GM12878 (cell line): Measurements from ENCODE around the gene TBCD. TPM values are rescaled to one million over a fixed set of nuclear protein-coding genes. Genes with fewer than 3 reads are reported as not detected.

ENCODE experiments used
- ATAC-seq: fragments of 200-7000 bp; cut with Tn5 transposase; 3 replicates; pipeline ENCODE4 v1.9.1; 2020; ENCODE audit warnings: mild to moderate bottlenecking, moderate library complexity
- BruUV-seq: library from RNA; stranded (reverse); fragments of 400-500 nt; replicated peaks from 2 replicates; lab custom pipeline; 2021; lab: Mats Ljungman, UMichigan
- CTCF ChIA-PET: fragments of 300-600 bp; sonication (Branson Sonifier 250); formaldehyde crosslinking; extraction: SDS; loops from one replicate; lab custom pipeline; 2021; ENCODE audit warnings: inconsistent platforms; lab: Yijun Ruan, JAX
- POLR2A ChIA-PET: fragments of 350-600 bp; formaldehyde crosslinking; extraction: SDS; loops from one replicate; lab custom pipeline; 2021; ENCODE audit warnings: inconsistent platforms; lab: Charles Lee
- RAD21 ChIA-PET: fragments of 300-600 bp; sonication (Branson Sonifier 250); formaldehyde crosslinking; loops from one replicate; lab custom pipeline; 2023; ENCODE audit warnings: antibody characterized with exemption; ENCODE audit not compliant: unreplicated experiment; lab: Charles Lee
- SMC1A ChIA-PET: fragments of 300-600 bp; sonication (Branson Sonifier 250); formaldehyde crosslinking; loops from one replicate; lab custom pipeline; 2023; ENCODE audit not compliant: unreplicated experiment, uncharacterized antibody; lab: Charles Lee
- DNase-seq: peaks from one replicate; pipeline ENCODE4 v3.0.0-alpha.2; 2011; ENCODE audit warnings: low read depth, low spot score
- FAIRE-seq: peaks from 3 replicates; lab custom pipeline; 2011; peaks lifted over from hg19 to GRCh38; lab: Jason Lieb, UNC
- H2AFZ ChIP-seq: 2 replicates; pipeline ENCODE4 v1.6.0; 2011; ENCODE audit warnings: low read depth, low read length, control low read depth; ENCODE audit not compliant: control insufficient read depth
- H3K27ac ChIP-seq: 2 replicates; pipeline ENCODE4 v1.5.1; 2011; ENCODE audit warnings: control low read depth; ENCODE audit not compliant: control insufficient read depth, insufficient read depth
- H3K27me3 ChIP-seq, 2 experiments: replicated peaks in 1 of 2; 2 replicates each; pipeline versions ENCODE4 v1.6.0 to v1.6.1; 2011; ENCODE audit warnings: low read length in 1 of 2; ENCODE audit not compliant: control insufficient read depth in 2 of 2, insufficient read depth in 2 of 2
- H3K36me3 ChIP-seq, 2 experiments: 2 replicates each; pipeline ENCODE4 v1.5.1; 2011; ENCODE audit warnings: low read length in 1 of 2; ENCODE audit not compliant: control insufficient read depth in 2 of 2, insufficient read depth in 2 of 2
- H3K4me1 ChIP-seq: 2 replicates; pipeline ENCODE4 v1.6.1; 2011; ENCODE audit warnings: mild to moderate bottlenecking, low read length, moderate library complexity, mixed read lengths; ENCODE audit not compliant: control insufficient read depth, insufficient read depth
- H3K4me2 ChIP-seq: 2 replicates; pipeline ENCODE4 v1.6.0; 2011; ENCODE audit warnings: control low read depth; ENCODE audit not compliant: control insufficient read depth, insufficient read depth
- H3K4me3 ChIP-seq: fragments of 200-600 bp; sonication (generic); 2 replicates; pipeline ENCODE4 v1.5.1; 2016
- H3K79me2 ChIP-seq: 2 replicates; pipeline ENCODE4 v1.6.0; 2011; ENCODE audit warnings: low read length; ENCODE audit not compliant: control insufficient read depth, insufficient read depth
- H3K9ac ChIP-seq: 2 replicates; pipeline ENCODE4 v1.8.0; 2011; ENCODE audit warnings: low read length, control low read depth, mixed read lengths; ENCODE audit not compliant: control insufficient read depth, insufficient read depth
- H3K9me3 ChIP-seq: replicated peaks from 3 replicates; pipeline ENCODE4 v1.5.1; 2011; ENCODE audit warnings: mild to moderate bottlenecking, low read length; ENCODE audit not compliant: control insufficient read depth, insufficient read depth
- H4K20me1 ChIP-seq: 2 replicates; pipeline ENCODE4 v1.6.0; 2011; ENCODE audit not compliant: control insufficient read depth, insufficient read depth
- ESRRA ChIP-seq: IDR thresholded peaks from 2 replicates; pipeline ENCODE4 v1.6.1; 2012; ENCODE audit warnings: mild to moderate bottlenecking, low read length, improper control_type of control experiment
- IKZF1 ChIP-seq: fragments of 450-650 bp; conservative IDR thresholded peaks from 2 replicates; pipeline ENCODE4 v1.6.1; 2017; ENCODE audit warnings: antibody characterized with exemption, mild to moderate bottlenecking
- MTA2 ChIP-seq: fragments of 450-650 bp; IDR thresholded peaks from 2 replicates; pipeline ENCODE4 v1.6.1; 2016; ENCODE audit warnings: low read depth, mild to moderate bottlenecking, moderate library complexity
- MXI1 ChIP-seq: fragments of 150-350 bp; IDR thresholded peaks from 2 replicates; pipeline ENCODE4 v1.6.1; 2011; ENCODE audit warnings: low read depth, mild to moderate bottlenecking, inconsistent platforms, low read length, improper control_type of control experiment
- NFYB ChIP-seq: IDR thresholded peaks from 2 replicates; pipeline ENCODE4 v1.6.1; 2011; ENCODE audit warnings: low read depth, mild to moderate bottlenecking, low read length, improper control_type of control experiment, moderate library complexity; ENCODE audit not compliant: insufficient read depth
- SIN3A ChIP-seq: IDR thresholded peaks from 2 replicates; pipeline ENCODE4 v1.6.1; 2012; ENCODE audit warnings: low read depth, low read length, improper control_type of control experiment
- USF2 ChIP-seq: IDR thresholded peaks from 2 replicates; pipeline ENCODE4 v1.6.1; 2011; ENCODE audit warnings: low read depth, low read length, improper control_type of control experiment, borderline replicate concordance
- WGBS: methylation state at CpG from one replicate; pipeline ENCODE4 v1.1.6; 2016; ENCODE audit warnings: low lambda C conversion rate; ENCODE audit not compliant: insufficient replicate concordance, insufficient coverage; ENCODE audit errors: missing lambda C conversion rate; 5-methylcytosine and 5-hydroxymethylcytosine counted together
- in situ Hi-C: fragments of 300-500 bp; cut with MboI; formaldehyde crosslinking; loops from 9 replicates; pipeline ENCODE4 v1.14.3; 2018; ENCODE audit warnings: mixed read lengths
- intact Hi-C: fragments of 100-400 bp; cut with micrococcal nuclease; formaldehyde crosslinking; loops from one replicate; pipeline ENCODE4 v1.14.2; 2022; ENCODE audit not compliant: unreplicated experiment
- polyA plus RNA-seq, 11 experiments: library from polyadenylated mRNA; depleted of rRNA in 4 of 11; unstranded in 6 of 11; stranded (reverse) in 5 of 11; fragments of >200 nt; fragmentation: Nextera tagmentation in 4 of 11; fragmentation: Illumina TruSeq in 1 of 11; extraction: Ambion mirVana in 4 of 11; extraction: Trizol in 1 of 11; gene quantifications; 1 replicate in 1 of 11; 2 replicates in 10 of 11; pipeline versions ENCODE4 v1.2.1 to v1.2.3, GENCODE V29; 2011 to 2016; ENCODE audit warnings: inconsistent platforms in 2 of 11, missing spikeins in 2 of 11, low read depth in 1 of 11
- total RNA-seq, 4 experiments: library from RNA; depleted of rRNA in 3 of 4; stranded (reverse); fragments of >200 nt in 3 of 4; fragmentation: Illumina TruSeq in 1 of 4; extraction: Trizol in 1 of 4; gene quantifications; 2 replicates each; pipeline versions ENCODE4 v1.2.1 to v1.2.3, GENCODE V29; 2013 to 2021
- TF ChIP-seq, protein P1 (sequence below): fragments of 450-650 bp; formaldehyde crosslinking; IDR thresholded peaks from 2 replicates; pipeline ENCODE4 v1.5.0; 2022; ENCODE audit warnings: mild to moderate bottlenecking, missing genetic modification characterization

Gene TBCD
- total and polyA plus RNA-seq, 10 of the 15 experiments (the other 5 are each of a cell fraction or from before 2014, with no cell fraction given): 10.3 to 114 (median 52.4) TPM

GRCh38 chr17:82924812-82925211 is 172.9 kb downstream of the TBCD start:
- Histone ChIP-seq H3K36me3 (peaks cover 0 to 37% of the 10 kb centered on the region in 2 experiments; a peak in 3 of 4 replicates), H3K27ac (no peak overlapping the region), H3K4me2 (no peak overlapping the region), H3K79me2 (no peaks in the 10 kb centered on the region), H3K9ac (no peak overlapping the region), H3K4me3 (no peak overlapping the region), H4K20me1 (no peaks in the 10 kb centered on the region), H2AFZ (no peak overlapping the region), H3K4me1 (no peaks in the 10 kb centered on the region), H3K27me3 (no peaks in the 10 kb centered on the region), H3K9me3 (no peaks in the 10 kb centered on the region)
- SMC1A ChIA-PET: no interaction called here
- DNase-seq: no peak
- RAD21 ChIA-PET: no interaction called here
- TF ChIP-seq, protein P1, sequence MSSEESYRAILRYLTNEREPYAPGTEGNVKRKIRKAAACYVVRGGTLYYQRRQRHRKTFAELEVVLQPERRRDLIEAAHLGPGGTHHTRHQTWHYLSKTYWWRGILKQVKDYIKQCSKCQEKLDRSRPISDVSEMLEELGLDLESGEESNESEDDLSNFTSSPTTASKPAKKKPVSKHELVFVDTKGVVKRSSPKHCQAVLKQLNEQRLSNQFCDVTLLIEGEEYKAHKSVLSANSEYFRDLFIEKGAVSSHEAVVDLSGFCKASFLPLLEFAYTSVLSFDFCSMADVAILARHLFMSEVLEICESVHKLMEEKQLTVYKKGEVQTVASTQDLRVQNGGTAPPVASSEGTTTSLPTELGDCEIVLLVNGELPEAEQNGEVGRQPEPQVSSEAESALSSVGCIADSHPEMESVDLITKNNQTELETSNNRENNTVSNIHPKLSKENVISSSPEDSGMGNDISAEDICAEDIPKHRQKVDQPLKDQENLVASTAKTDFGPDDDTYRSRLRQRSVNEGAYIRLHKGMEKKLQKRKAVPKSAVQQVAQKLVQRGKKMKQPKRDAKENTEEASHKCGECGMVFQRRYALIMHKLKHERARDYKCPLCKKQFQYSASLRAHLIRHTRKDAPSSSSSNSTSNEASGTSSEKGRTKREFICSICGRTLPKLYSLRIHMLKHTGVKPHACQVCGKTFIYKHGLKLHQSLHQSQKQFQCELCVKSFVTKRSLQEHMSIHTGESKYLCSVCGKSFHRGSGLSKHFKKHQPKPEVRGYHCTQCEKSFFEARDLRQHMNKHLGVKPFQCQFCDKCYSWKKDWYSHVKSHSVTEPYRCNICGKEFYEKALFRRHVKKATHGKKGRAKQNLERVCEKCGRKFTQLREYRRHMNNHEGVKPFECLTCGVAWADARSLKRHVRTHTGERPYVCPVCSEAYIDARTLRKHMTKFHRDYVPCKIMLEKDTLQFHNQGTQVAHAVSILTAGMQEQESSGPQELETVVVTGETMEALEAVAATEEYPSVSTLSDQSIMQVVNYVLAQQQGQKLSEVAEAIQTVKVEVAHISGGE: no peak
- TF ChIP-seq MTA2: no peak
- TF ChIP-seq IKZF1: no peak
- no peak for TF ChIP-seq NFYB
- no peak for TF ChIP-seq USF2
- no peak for TF ChIP-seq ESRRA
- no peak for TF ChIP-seq SIN3A
- TF ChIP-seq MXI1: no peak
- POLR2A ChIA-PET: no interaction called here
- BruUV-seq: no TSS peak
- no peak for ATAC-seq
- in situ Hi-C loops: loop anchor here (5.0 kb wide), 1 partner anchor 143 kb away; no protein-coding TSS in a partner anchor
- CTCF ChIA-PET: interaction anchor here (0.7 kb wide), 1 partner anchor 188 kb away, joined by 3 read pairs; no protein-coding TSS in a partner anchor
- no peak for FAIRE-seq
- 92% methylated on average over 19 of the region's 19 CpGs for WGBS
- intact Hi-C loops: no loop called here
